Nephron (organoid): ENCODE results near the gene LIN7A.

Experiments
- H3K27ac Mint-ChIP-seq, 3 experiments: 2 replicates each; pipeline ENCODE4 v1.8.0; 2020; ENCODE audit warnings: mixed read lengths in 3 of 3, mild to moderate bottlenecking in 2 of 3, moderate library complexity in 1 of 3
- H3K27me3 Mint-ChIP-seq: 2 replicates; pipeline ENCODE4 v1.8.0; 2021; ENCODE audit warnings: low read depth, mild to moderate bottlenecking, moderate library complexity, mixed read lengths
- H3K36me3 Mint-ChIP-seq: 2 replicates; pipeline ENCODE4 v1.8.0; 2020; ENCODE audit warnings: low read depth, mixed read lengths
- H3K4me1 Mint-ChIP-seq: 2 replicates; pipeline ENCODE4 v1.8.0; 2020; ENCODE audit warnings: mixed read lengths
- H3K4me3 Mint-ChIP-seq, 3 experiments: 2 replicates each; pipeline ENCODE4 v1.8.0; 2020; ENCODE audit warnings: mild to moderate bottlenecking in 3 of 3, mixed read lengths in 3 of 3, moderate library complexity in 2 of 3
- H3K9me3 Mint-ChIP-seq: 2 replicates; pipeline ENCODE4 v1.8.0; 2020; ENCODE audit warnings: mixed read lengths
- TF ChIP-seq, protein P1 (sequence below), 3 experiments: fragments of 200-600 bp; sonication (generic); IDR thresholded peaks; one replicate each; pipeline ENCODE4 v1.5.0; 2021; ENCODE audit warnings: antibody characterized with exemption in 3 of 3; ENCODE audit not compliant: unreplicated experiment in 3 of 3

Gene LIN7A, protein sequence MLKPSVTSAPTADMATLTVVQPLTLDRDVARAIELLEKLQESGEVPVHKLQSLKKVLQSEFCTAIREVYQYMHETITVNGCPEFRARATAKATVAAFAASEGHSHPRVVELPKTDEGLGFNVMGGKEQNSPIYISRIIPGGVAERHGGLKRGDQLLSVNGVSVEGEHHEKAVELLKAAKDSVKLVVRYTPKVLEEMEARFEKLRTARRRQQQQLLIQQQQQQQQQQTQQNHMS

DNA sequence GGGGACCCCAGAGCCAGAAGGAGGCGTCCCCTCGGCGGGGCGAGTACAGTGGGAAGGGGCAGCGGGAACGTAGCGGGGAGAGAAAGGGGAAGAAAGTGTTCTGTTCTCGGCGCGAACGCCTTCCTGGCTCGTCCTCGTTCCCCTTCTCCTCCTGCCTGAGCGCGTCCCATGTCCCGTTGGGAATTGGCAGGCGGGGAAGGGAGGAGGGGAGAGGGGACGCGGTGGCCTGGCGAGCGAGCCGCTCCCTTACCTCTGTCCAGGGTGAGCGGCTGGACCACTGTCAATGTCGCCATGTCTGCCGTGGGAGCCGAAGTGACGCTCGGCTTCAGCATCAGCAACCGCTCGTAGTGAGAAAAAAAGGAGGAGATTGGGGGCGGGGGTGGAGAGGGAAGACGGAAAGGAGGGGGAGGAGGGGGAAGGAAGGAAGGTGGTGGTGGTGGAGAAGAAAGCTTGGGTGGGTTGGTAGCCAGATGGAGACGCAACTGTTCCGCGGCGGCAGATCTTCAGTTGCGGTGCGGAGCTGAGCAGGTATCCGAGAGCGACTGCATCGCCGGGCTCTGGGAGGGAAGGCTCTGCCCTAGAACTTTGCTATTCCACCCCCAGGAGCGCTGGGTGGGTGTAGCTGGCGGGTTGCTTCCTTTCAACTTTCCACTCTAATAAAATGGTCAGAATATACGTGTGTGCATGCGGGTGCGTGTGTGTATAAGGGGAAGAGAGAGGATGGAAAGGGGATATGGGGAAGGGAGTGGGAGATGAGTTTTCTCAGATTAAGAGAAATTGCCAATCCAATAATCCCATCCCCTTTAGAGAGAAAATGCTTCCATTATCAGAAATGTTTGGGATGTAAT, at the start of gene LIN7A:
TSS of gene LIN7A (minus strand) at position 544 of the 848 bp plus-strand sequence. CDS start at position 332, 212 bp downstream.
- peaks cover 27% of the 10 kb centered on the region for H3K27me3 Mint-ChIP-seq
- peak within 1 kb of the TSS; percentile 59 to 93 (median 92) for H3K27ac Mint-ChIP-seq
- H3K4me1 Mint-ChIP-seq, result peaks cover 15% of the 10 kb centered on the region
- no peaks in the 10 kb centered on the region for H3K9me3 Mint-ChIP-seq
- TF ChIP-seq, protein P1, sequence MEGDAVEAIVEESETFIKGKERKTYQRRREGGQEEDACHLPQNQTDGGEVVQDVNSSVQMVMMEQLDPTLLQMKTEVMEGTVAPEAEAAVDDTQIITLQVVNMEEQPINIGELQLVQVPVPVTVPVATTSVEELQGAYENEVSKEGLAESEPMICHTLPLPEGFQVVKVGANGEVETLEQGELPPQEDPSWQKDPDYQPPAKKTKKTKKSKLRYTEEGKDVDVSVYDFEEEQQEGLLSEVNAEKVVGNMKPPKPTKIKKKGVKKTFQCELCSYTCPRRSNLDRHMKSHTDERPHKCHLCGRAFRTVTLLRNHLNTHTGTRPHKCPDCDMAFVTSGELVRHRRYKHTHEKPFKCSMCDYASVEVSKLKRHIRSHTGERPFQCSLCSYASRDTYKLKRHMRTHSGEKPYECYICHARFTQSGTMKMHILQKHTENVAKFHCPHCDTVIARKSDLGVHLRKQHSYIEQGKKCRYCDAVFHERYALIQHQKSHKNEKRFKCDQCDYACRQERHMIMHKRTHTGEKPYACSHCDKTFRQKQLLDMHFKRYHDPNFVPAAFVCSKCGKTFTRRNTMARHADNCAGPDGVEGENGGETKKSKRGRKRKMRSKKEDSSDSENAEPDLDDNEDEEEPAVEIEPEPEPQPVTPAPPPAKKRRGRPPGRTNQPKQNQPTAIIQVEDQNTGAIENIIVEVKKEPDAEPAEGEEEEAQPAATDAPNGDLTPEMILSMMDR (IDR thresholded peaks at IDR 0.05; ENCODE audit: unreplicated experiment in 3 of 3), result no peak
- peak within 1 kb of the TSS; percentile 94 to 99 (median 98) for H3K4me3 Mint-ChIP-seq
- no peaks in the 10 kb centered on the region for H3K36me3 Mint-ChIP-seq

DNA sequence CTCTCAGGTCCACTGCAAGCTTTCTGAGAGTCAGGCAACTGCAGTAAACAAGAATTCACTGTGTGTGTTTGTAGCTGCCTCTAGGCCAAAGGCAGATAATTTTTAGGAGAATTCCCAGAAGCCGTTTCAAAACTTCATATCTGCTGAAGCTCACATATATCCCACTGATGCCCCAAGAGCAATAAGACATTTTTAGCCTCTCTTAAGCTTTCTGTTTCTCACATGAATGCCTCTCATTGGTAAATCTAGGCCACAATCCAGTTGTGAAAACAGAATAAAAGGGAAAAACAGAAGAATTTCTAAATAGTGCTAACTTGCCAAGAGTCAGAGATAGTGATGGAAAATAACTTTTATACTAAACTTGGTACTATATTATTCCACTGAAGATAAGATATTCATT, 48.5 kb upstream of the LIN7A start:
- TF ChIP-seq, protein P1 (IDR thresholded peaks at IDR 0.05; ENCODE audit: unreplicated experiment in 3 of 3), result no peak
- Mint-ChIP-seq H3K27ac (no peak overlapping the region), H3K9me3 (no peaks in the 10 kb centered on the region), H3K36me3 (no peaks in the 10 kb centered on the region), H3K4me3 (no peak overlapping the region), H3K27me3 (no peaks in the 10 kb centered on the region), H3K4me1 (no peaks in the 10 kb centered on the region)

DNA sequence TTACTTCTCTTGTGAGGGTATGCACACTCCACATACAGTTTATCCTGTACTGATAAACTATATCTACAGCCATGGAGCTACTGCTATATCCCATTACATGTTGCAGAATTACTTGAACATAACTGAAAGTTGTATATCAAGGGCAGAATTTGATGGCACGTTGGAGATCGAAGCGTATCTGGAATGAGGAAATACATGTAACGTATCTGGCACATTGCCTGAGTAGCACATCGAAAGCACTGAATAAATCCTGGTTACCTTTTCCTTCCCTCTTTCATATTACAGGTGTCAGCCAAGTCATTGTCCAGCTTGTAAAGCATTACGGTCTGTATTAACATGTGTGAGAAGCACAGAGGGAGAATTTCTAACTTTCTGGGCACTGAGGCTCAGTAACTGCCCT, 42.1 kb upstream of the LIN7A start:
- Mint-ChIP-seq H3K27ac (no peak overlapping the region), H3K4me3 (no peak overlapping the region), H3K9me3 (no peaks in the 10 kb centered on the region), H3K36me3 (no peaks in the 10 kb centered on the region), H3K4me1 (no peaks in the 10 kb centered on the region), H3K27me3 (no peaks in the 10 kb centered on the region)
- TF ChIP-seq, protein P1 (IDR thresholded peaks at IDR 0.05; ENCODE audit: unreplicated experiment in 3 of 3), result no peak

DNA sequence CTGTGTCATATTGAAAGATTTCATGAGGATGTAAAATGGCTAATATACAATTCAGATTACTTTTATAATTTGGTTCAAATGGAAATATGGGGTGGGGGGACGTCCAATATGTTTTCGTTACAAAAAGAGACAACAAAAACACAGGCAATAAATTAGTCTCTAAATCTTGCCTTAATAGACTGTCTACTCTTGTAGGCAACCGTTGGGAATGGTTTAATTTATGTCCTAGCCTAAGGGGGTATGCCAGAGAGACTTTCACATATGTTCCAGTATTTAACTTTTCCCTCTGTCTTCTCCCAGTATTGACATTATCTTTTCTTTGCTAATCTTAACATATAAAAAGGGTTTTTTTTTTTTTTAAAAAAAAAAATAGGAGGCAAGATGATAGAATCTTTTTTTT, 41.5 kb upstream of the LIN7A start:
- TF ChIP-seq, protein P1 (IDR thresholded peaks at IDR 0.05; ENCODE audit: unreplicated experiment in 3 of 3), result no peak
- no peak overlapping the region for H3K27ac Mint-ChIP-seq
- H3K9me3 Mint-ChIP-seq, result no peaks in the 10 kb centered on the region
- no peaks in the 10 kb centered on the region for H3K4me1 Mint-ChIP-seq
- H3K4me3 Mint-ChIP-seq, result no peak overlapping the region
- H3K27me3 Mint-ChIP-seq, result no peaks in the 10 kb centered on the region
- H3K36me3 Mint-ChIP-seq, result no peaks in the 10 kb centered on the region

DNA sequence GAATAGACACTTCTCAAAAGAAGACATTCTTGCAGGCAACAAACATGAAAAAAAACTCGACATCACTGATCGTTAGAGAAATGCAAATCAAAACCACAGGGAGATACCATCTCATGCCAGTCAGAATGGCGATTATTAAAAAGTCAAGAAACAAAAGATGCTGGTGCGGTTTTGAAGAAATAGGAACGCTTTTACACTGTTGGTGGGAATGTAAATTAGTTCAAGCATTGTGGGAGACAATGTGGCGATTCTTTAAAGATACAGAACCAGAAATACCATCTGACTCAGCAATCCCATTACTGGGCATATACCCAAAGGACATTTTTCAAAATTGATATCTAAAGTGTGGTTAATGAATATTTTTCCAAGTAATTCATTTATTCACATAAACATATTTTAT, 39.6 kb upstream of the LIN7A start:
- TF ChIP-seq, protein P1 (IDR thresholded peaks at IDR 0.05; ENCODE audit: unreplicated experiment in 3 of 3), result no peak
- Mint-ChIP-seq H3K4me3 (no peak overlapping the region), H3K27ac (no peak overlapping the region), H3K9me3 (no peaks in the 10 kb centered on the region), H3K27me3 (no peaks in the 10 kb centered on the region), H3K4me1 (no peaks in the 10 kb centered on the region), H3K36me3 (no peaks in the 10 kb centered on the region)
